GM18499 (cell line): ENCODE results near the gene ADI1.
"Not testable (repeated sequence)": the region's sequence is repeated elsewhere in the genome, so short reads cannot be mapped to it uniquely, and the experiment has no call there.

Experiments used
- ATAC-seq: cut with Tn5 transposase; IDR thresholded peaks from one replicate; pipeline ENCODE4 v1.9.1; 2021; ENCODE audit warnings: moderate number of reproducible peaks; ENCODE audit not compliant: insufficient read depth, unreplicated experiment

ADI1 gene

GRCh38 chr2:3451169-3451568, 68.2 kb downstream of the ADI1 start:
- no peak for ATAC-seq

GRCh38 chr2:3450385-3451010, 68.8 kb downstream of the ADI1 start:
- no peak for ATAC-seq

- no peak for ATAC-seq
These were observed 69.4 kb downstream of the ADI1 start for GRCh38 chr2:3449936-3450335.

GRCh38 chr2:3449086-3449485, 70.2 kb downstream of the ADI1 start:
- no peak for ATAC-seq

GRCh38 chr2:3448441-3448911, 70.9 kb downstream of the ADI1 start:
- ATAC-seq, result not testable (repeated sequence)

GRCh38 chr2:3447789-3448317, 71.5 kb downstream of the ADI1 start:
- ATAC-seq, result no peak
